Neuronal stem cell (in vitro differentiated cells): Measurements from ENCODE around the gene ATP8B1.

Experiments
- DNase-seq: peaks from one replicate; pipeline ENCODE4 v3.0.0-alpha.2; 2013; ENCODE audit warnings: low spot score
- H2AFZ ChIP-seq: one replicate; pipeline ENCODE4 v1.6.1; 2013; ENCODE audit warnings: mild to moderate bottlenecking, low read length, inconsistent platforms
- H2AK5ac ChIP-seq: 2 replicates; pipeline ENCODE4 v1.6.1; 2013; ENCODE audit warnings: low read depth, mild to moderate bottlenecking, inconsistent platforms, low read length, moderate library complexity, mixed read lengths
- H2BK120ac ChIP-seq: 2 replicates; pipeline ENCODE4 v1.6.1; 2013; ENCODE audit warnings: low read depth, mild to moderate bottlenecking, inconsistent platforms, low read length, moderate library complexity, mixed read lengths
- H2BK12ac ChIP-seq: one replicate; pipeline ENCODE4 v1.6.1; 2013; ENCODE audit warnings: low read length, inconsistent platforms
- H2BK15ac ChIP-seq: 2 replicates; pipeline ENCODE4 v1.6.1; 2013; ENCODE audit warnings: mild to moderate bottlenecking, low read length, inconsistent platforms, mixed read lengths
- H2BK5ac ChIP-seq: one replicate; pipeline ENCODE4 v1.6.1; 2013; ENCODE audit warnings: inconsistent platforms, mild to moderate bottlenecking, low read length, moderate library complexity
- H3K14ac ChIP-seq: one replicate; pipeline ENCODE4 v1.6.1; 2013; ENCODE audit warnings: low read length, inconsistent platforms
- H3K18ac ChIP-seq: 2 replicates; pipeline ENCODE4 v1.6.1; 2013; ENCODE audit warnings: low read length, inconsistent platforms
- H3K23ac ChIP-seq: 2 replicates; pipeline ENCODE4 v1.6.1; 2013; ENCODE audit warnings: low read depth, mild to moderate bottlenecking, mixed read lengths, low read length, inconsistent platforms; ENCODE audit not compliant: poor library complexity
- H3K27ac ChIP-seq: replicated peaks from 3 replicates; pipeline ENCODE4 v1.5.1; 2013; ENCODE audit warnings: low read length, inconsistent platforms
- H3K27me3 ChIP-seq, 3 experiments: 2 replicates each; pipeline ENCODE4 v1.6.1; 2013; ENCODE audit warnings: low read length in 3 of 3, mild to moderate bottlenecking in 2 of 3, inconsistent platforms in 1 of 3, low read depth in 1 of 3, mixed read lengths in 1 of 3, moderate library complexity in 1 of 3; ENCODE audit not compliant: control insufficient read depth in 3 of 3, insufficient read depth in 3 of 3
- H3K36me3 ChIP-seq, 2 donors: replicated peaks in 1 of 2; 2 replicates each; pipeline ENCODE4 v1.6.1; 2013; ENCODE audit warnings: low read length in 2 of 2; ENCODE audit not compliant: control insufficient read depth in 2 of 2, insufficient read depth in 2 of 2
- H3K4ac ChIP-seq: 2 replicates; pipeline ENCODE4 v1.6.1; 2013; ENCODE audit warnings: inconsistent platforms, mild to moderate bottlenecking, low read length, moderate library complexity
- H3K4me1 ChIP-seq, 2 donors: 1 replicate in 1 of 2; 2 replicates in 1 of 2; pipeline ENCODE4 v1.6.1; 2013; ENCODE audit warnings: low read length in 2 of 2, low read depth in 1 of 2; ENCODE audit not compliant: control insufficient read depth in 2 of 2, insufficient read depth in 1 of 2
- H3K4me2 ChIP-seq: one replicate; pipeline ENCODE4 v1.6.1; 2013; ENCODE audit warnings: mild to moderate bottlenecking, low read length, inconsistent platforms; ENCODE audit not compliant: insufficient read depth, poor library complexity, severe bottlenecking
- H3K4me3 ChIP-seq, 2 donors: 2 replicates each; pipeline ENCODE4 v1.5.1; 2013; ENCODE audit warnings: low read length in 2 of 2, mild to moderate bottlenecking in 2 of 2, inconsistent platforms in 1 of 2, moderate library complexity in 1 of 2
- H3K79me1 ChIP-seq: one replicate; pipeline ENCODE4 v1.6.1; 2013; ENCODE audit warnings: low read depth, mild to moderate bottlenecking, inconsistent platforms, low read length, moderate library complexity
- H3K9ac ChIP-seq: one replicate; pipeline ENCODE4 v1.6.1; 2013; ENCODE audit warnings: mild to moderate bottlenecking, low read depth, low read length, inconsistent platforms; ENCODE audit not compliant: poor library complexity
- H3K9me3 ChIP-seq, 2 donors: replicated peaks in 1 of 2; 2 replicates each; pipeline versions ENCODE3 to v1.6.1; 2013; ENCODE audit warnings: low read length in 2 of 2, mild to moderate bottlenecking in 2 of 2, inconsistent platforms in 1 of 2, low read depth in 1 of 2, mixed read lengths in 1 of 2, moderate library complexity in 1 of 2; ENCODE audit not compliant: control insufficient read depth in 2 of 2, insufficient read depth in 1 of 2
- H4K8ac ChIP-seq: one replicate; pipeline ENCODE4 v1.6.1; 2013; ENCODE audit warnings: low read depth, mild to moderate bottlenecking, inconsistent platforms, low read length, moderate library complexity
- H4K91ac ChIP-seq: one replicate; pipeline ENCODE4 v1.6.1; 2013; ENCODE audit warnings: low read length, low read depth, mild to moderate bottlenecking, inconsistent platforms; ENCODE audit not compliant: poor library complexity
- WGBS, 2 donors: extraction: QIAGEN DNeasy Blood & Tissue Kit; methylation state at CpG; one replicate each; pipeline ENCODE4 v1.1.7; 2013; ENCODE audit warnings: missing lambda C conversion rate in 2 of 2, mixed read lengths in 1 of 2; ENCODE audit not compliant: insufficient read length in 2 of 2, insufficient replicate concordance in 1 of 2; ENCODE audit errors: extremely low coverage in 2 of 2; 5-methylcytosine and 5-hydroxymethylcytosine counted together

The ATP8B1 gene

DNA sequence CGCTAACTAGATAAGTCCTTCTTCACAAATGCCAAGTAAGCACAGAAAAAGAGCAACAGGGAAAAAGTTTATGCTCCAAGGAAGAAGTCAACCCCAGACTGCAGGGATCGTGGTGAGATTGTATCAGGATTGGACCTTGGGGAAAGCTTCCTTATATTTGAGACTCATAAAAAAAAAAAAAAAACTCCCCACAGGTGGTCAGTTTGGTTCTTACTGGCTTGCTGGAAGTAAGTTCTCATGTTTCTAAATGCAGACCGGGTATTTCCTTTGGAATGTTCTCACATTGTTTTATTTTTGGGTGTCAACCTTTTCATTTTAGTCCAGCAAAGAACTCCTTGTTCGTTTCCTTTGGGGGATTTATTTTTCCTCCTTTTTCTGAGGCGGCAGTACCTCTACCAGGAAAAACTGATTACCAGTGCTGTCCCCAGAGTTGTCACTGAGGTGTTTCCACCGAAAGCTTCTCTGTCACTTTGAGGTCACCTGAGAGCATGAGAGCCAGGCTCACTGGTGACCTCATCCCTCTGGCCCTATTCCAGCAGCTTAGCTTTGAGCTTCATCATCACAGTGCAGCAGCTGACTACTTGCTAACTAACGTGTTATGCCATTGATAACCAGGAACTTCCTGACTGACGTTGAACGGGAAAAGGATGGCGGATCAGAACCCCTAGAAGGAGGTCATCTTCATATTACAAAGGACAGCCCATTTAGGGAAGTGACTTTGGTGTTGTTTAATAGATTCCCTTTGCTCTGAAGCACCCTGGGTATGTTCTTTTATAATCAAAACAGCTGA is 16.8 kb upstream of the ATP8B1 start:
- Histone ChIP-seq H3K79me1 (no peaks in the 10 kb centered on the region), H3K4me2 (no peak overlapping the region), H2AK5ac (no peak overlapping the region), H3K4ac (no peak overlapping the region), H3K14ac (no peak overlapping the region), H2AFZ (no peak overlapping the region), H3K4me3 (peak overlapping the region in 1 of 2 donors; percentile 56), H2BK5ac (no peak overlapping the region), H2BK120ac (no peak overlapping the region), H3K18ac (peak overlapping the region; percentile 57), H3K27me3 (peaks cover 0 to 10% (median 0%) of the 10 kb centered on the region in 3 experiments), H2BK12ac (no peak overlapping the region), H4K91ac (no peak overlapping the region), H3K36me3 (no peaks in the 10 kb centered on the region), H3K23ac (no peak overlapping the region), H2BK15ac (no peak overlapping the region), H3K9ac (peak overlapping the region; percentile 26), H3K4me1 (peaks cover 0 to 3% of the 10 kb centered on the region in 2 donors), H3K27ac (no peak overlapping the region), H4K8ac (no peak overlapping the region), H3K9me3 (no peaks in the 10 kb centered on the region)
- no peak for DNase-seq
- no CpG with 5 or more reads among the region's 10 CpGs for WGBS, 2 donors

- H3K14ac ChIP-seq: no peak overlapping the region
These were observed 16.0 kb upstream of the ATP8B1 start for GRCh38 chr18:57819119-57819518.

GRCh38 chr18:57816208-57816954 is 13.3 kb upstream of the ATP8B1 start:
- Histone ChIP-seq H2BK12ac (no peak overlapping the region), H2BK120ac (no peak overlapping the region), H3K27me3 (no peaks in the 10 kb centered on the region), H3K4me3 (no peak overlapping the region), H4K8ac (no peak overlapping the region), H3K23ac (no peak overlapping the region), H2AK5ac (no peak overlapping the region), H2BK5ac (no peak overlapping the region), H3K4me1 (peaks cover 0 to 3% of the 10 kb centered on the region in 2 donors), H3K4me2 (no peak overlapping the region), H3K27ac (no peak overlapping the region), H2AFZ (no peak overlapping the region), H3K14ac (no peak overlapping the region), H3K4ac (no peak overlapping the region), H2BK15ac (no peak overlapping the region), H3K36me3 (no peaks in the 10 kb centered on the region), H3K79me1 (no peaks in the 10 kb centered on the region), H3K18ac (peak overlapping the region; percentile 7), H3K9me3 (peaks cover 0 to 3% of the 10 kb centered on the region in 2 donors), H3K9ac (no peak overlapping the region), H4K91ac (no peak overlapping the region)
- WGBS, 2 donors: no CpG with 5 or more reads among the region's 10 CpGs
- no peak for DNase-seq

More at GRCh38 chr18:57819119-57819518, 16.0 kb upstream of the ATP8B1 start:
- no CpG with 5 or more reads among the region's 3 CpGs for WGBS, 2 donors
- Histone ChIP-seq H3K27me3 (peaks cover 0 to 3% (median 0%) of the 10 kb centered on the region in 3 experiments), H3K79me1 (no peaks in the 10 kb centered on the region), H3K9me3 (no peaks in the 10 kb centered on the region), H3K9ac (no peak overlapping the region), H2AK5ac (no peak overlapping the region), H2BK12ac (no peak overlapping the region), H3K4me3 (no peak overlapping the region), H3K36me3 (no peaks in the 10 kb centered on the region), H4K91ac (no peak overlapping the region), H3K4ac (no peak overlapping the region), H2BK15ac (no peak overlapping the region), H3K4me2 (no peak overlapping the region), H2BK5ac (no peak overlapping the region), H3K27ac (no peak overlapping the region), H3K4me1 (peaks cover 0 to 3% of the 10 kb centered on the region in 2 donors), H2AFZ (no peak overlapping the region), H3K23ac (no peak overlapping the region), H4K8ac (no peak overlapping the region), H2BK120ac (no peak overlapping the region), H3K18ac (no peak overlapping the region)
- DNase-seq: no peak

GRCh38 chr18:57814555-57814954 is 11.4 kb upstream of the ATP8B1 start:
- H2BK15ac ChIP-seq: no peak overlapping the region
- no peak overlapping the region for H3K4ac ChIP-seq
- no CpG with 5 or more reads among the region's 2 CpGs for WGBS, 2 donors
- no peak overlapping the region for H3K9ac ChIP-seq
- H4K8ac ChIP-seq: no peak overlapping the region
- DNase-seq: no peak
- no peak overlapping the region for H4K91ac ChIP-seq
- H2BK12ac ChIP-seq: no peak overlapping the region
- H3K4me3 ChIP-seq: no peak overlapping the region
- no peak overlapping the region for H3K14ac ChIP-seq
- no peaks in the 10 kb centered on the region for H3K36me3 ChIP-seq
- no peak overlapping the region for H2BK120ac ChIP-seq
- no peak overlapping the region for H3K23ac ChIP-seq
- H2AFZ ChIP-seq: no peak overlapping the region
- no peaks in the 10 kb centered on the region for H3K79me1 ChIP-seq
- H3K4me2 ChIP-seq: no peak overlapping the region
- H3K9me3 ChIP-seq: peaks cover 0 to 3% of the 10 kb centered on the region in 2 donors
- H2AK5ac ChIP-seq: no peak overlapping the region
- H3K18ac ChIP-seq: no peak overlapping the region
- no peak overlapping the region for H3K27ac ChIP-seq
- H3K27me3 ChIP-seq: no peaks in the 10 kb centered on the region
- H2BK5ac ChIP-seq: no peak overlapping the region
- H3K4me1 ChIP-seq: no peaks in the 10 kb centered on the region
